GM18499 (cell line): Measurements from ENCODE around the gene AKR1B1.
A peak's percentile ranks its signal among the peaks of the same experiment; 100 is the strongest.

ENCODE experiments used
- ATAC-seq: cut with Tn5 transposase; IDR thresholded peaks from one replicate; pipeline ENCODE4 v1.9.1; 2021; ENCODE audit warnings: moderate number of reproducible peaks; ENCODE audit not compliant: insufficient read depth, unreplicated experiment

Gene AKR1B1

GRCh38 chr7:134472572-134473244 lies 13.8 kb upstream of the AKR1B1 start:
- no peak for ATAC-seq

- ATAC-seq: no peak
Measured at GRCh38 chr7:134470864-134471263, 12.0 kb upstream of the AKR1B1 start.

DNA sequence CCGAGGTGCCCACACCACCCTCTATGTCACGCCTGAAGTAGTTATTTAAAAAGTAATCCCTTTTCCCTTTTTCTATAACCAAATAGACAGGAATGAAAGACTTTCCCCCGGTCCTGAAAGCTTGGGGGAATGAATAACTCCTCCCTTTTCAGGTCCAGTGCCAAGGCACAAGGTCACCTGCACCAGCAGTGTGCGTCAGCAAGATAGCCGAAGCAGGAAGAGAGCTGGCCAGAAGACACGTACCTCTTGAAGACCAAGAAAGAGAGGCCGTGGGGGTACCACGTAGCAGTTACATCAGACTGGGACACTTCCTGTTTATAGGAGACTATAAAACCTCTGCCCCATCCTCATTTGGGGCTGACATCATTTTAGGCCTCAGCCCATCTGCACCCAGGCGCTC lies 10.7 kb upstream of the AKR1B1 start:
- ATAC-seq: no peak

DNA sequence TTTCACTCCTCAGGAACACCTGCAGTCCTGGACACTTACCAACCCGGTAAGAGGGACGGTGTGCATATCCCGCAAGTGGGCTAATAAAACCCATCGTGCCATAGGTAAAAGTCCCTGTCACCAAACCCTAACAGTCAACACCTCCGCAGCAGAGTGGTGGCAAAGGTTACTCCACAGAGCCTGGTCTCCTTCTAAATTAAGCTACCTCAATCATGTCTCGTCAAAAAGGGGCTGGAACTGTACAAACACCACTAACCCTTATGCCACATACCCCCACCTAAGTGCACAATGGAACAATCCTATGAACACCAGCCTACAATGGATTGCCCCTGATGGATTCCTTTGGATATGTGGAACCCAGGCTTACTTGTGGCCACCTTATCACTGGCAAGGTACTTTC lies 9.6 kb upstream of the AKR1B1 start:
- no peak for ATAC-seq

DNA sequence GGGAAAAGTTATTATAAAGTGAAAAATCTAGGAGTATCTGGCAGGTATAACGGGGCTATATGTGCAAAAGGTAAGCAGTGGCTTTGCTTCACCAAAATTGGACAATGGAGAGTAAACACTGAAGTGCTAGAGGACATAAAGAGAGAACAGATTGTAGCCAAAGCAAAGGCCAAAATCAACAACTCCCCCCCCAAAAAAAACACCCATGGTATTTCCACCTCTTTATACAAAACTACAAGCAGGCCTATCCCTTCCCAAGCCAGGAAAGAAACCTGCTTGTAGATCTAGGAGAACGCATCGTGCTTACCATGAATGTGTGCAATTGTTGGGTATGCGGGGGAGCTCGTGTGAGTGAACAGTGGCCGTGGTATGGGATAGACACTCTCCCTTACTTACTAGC lies 9.2 kb upstream of the AKR1B1 start:
- no peak for ATAC-seq

DNA sequence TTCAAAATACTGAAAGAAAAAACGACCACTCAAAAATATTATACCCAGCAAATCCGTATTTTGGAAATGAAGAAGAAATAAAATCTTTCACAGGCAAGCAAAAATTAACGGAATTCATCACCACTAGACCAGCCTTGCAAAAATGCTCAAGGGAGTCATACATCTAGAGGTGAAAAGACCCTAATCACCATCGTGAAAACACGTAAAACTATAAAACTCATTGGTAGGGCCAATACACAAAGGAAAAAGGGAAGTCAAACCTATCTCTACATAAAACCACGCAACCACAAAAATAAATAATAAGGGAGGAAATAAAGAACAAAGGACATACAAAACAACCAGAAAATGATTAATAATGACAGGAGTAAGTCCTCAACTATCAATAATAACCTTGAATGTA lies 6.6 kb upstream of the AKR1B1 start:
- ATAC-seq: no peak

DNA sequence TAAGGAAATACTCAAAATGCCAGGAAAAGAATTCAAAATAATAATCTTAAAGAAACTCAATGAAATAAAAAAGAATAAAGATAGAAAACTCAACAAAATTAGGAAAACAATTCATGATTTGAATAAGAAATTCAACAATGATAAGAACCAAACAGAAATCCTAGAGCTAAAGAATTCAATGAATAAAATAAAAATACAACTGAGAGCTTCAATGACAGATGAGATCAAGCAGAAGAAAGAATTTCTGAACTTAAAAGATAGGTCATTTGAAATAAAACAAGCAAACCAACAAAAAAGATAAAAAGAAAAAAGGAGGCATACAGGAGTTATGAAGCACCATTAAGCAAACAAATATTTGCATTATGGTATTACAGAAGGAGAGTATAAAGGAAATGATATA lies 5.6 kb upstream of the AKR1B1 start:
- ATAC-seq: no peak

DNA sequence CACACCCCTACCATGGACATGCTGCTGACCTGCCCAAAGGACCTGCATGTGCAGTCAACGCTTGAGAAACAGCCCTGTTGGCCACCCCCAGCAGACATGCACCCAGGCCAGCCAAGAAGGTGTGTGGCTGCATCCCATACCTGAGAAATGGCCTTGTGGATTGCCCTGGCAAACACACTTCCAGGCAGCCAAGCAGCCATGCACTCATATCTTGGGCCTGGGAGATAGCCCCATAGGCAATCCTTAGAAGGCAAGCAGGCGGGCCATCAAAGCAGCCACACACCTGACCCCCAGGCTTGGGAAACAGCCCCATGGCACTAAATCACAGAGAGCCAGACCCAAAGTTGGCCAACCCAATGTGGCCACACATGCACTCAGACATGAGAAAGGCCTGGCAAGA lies 4.9 kb upstream of the AKR1B1 start:
- ATAC-seq: no peak

- ATAC-seq: no peak
Measured at GRCh38 chr7:134462337-134462925, 3.5 kb upstream of the AKR1B1 start.

GRCh38 chr7:134461916-134462315 lies 3.0 kb upstream of the AKR1B1 start:
- ATAC-seq: no peak

GRCh38 chr7:134459981-134460380 lies 1.1 kb upstream of the AKR1B1 start:
- no peak for ATAC-seq

GRCh38 chr7:134458341-134458805 lies 527 bp downstream of the AKR1B1 start:
- ATAC-seq: peak; percentile 21

- no peak for ATAC-seq
Measured at GRCh38 chr7:134457210-134457609, 1.7 kb downstream of the AKR1B1 start.

GRCh38 chr7:134454277-134454676 lies 4.6 kb downstream of the AKR1B1 start:
- no peak for ATAC-seq

DNA sequence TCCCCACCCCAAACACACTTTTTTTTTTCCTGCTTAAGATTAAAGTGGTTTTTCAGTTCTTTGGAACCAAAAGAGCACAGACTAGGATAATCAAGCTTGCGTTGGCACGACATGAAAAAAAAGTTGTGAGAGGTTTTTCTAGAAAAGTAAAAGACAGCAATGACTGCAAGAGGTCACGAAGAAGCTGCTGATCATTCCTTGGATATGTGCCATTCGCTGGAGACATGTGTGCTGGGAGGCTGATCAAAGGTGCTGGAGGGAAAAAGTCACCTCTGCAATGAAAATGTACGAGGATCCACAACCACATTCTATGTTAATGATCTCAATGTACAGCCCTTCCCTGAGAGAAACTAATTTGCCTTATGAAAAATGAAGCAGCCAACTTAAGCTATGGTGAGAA lies 5.4 kb downstream of the AKR1B1 start:
- no peak for ATAC-seq

DNA sequence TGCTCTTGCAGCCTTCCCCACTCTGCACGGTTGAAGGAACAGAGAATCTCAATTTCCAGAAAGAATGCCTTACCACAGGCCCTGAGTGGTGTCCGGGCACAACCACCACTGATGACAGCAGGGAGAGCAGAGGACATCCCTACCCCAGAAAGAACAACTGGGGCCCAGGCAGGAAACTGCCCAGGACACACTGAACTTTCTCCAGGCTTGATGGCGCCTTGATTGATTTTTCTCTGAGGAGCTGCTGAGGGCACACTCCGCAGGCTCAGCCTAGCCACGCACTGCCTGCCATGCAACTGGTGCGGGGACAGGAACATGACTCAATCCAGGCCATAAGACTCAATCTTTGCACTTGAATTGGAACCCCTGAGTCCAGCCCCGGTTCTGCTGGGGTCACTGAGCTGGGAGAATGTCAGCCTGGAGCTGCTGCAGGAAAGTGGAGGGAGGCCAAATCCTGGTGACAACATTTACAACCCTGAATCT lies 5.9 kb downstream of the AKR1B1 start:
- no peak for ATAC-seq

DNA sequence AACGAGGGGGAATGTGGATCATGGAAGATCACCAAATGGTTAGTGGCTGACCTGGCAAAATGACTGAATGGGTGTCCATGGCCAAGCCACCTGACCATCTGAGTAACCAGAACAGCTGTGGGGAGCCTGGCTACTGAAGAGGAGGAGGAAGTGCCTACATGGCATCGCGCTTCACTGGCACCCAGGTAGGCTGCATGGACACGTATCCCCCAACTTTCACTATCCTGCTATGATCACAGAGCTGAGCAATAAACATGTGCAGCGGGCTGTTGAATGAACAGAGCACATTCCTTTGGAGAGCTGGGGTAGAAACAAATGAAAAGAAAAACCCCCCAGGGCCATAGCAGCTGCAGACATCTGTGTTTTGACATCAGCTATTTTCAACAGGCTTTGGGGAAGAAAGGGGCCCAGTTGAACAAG lies 6.5 kb downstream of the AKR1B1 start:
- ATAC-seq: no peak

DNA sequence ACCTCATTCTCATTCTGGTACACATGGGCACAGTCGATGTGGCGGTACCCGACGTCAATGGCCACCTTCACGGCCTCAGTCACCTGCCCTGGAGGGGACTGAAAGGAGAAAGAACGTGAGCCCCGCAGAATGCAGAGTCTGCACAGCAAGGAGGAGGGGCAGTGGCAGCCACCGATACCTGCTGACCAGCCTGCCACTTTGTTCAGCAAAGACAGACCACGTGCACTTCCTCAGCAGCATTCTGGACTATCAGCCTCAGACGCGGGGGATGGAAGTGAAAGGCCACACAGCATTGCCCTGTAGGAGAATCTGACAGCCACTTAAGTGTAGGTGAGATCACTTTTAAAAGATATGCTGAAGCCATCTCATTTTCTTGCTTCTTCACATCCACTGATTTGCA lies 7.2 kb downstream of the AKR1B1 start:
- ATAC-seq: no peak

- no peak for ATAC-seq
Measured at GRCh38 chr7:134450294-134451000, 8.5 kb downstream of the AKR1B1 start.

- no peak for ATAC-seq
Measured at GRCh38 chr7:134449680-134450079, 9.2 kb downstream of the AKR1B1 start.
